Muscle layer of colon (tissue), 2 donors: ENCODE results near the gene DPEP2.

ENCODE experiments used
- H3K27ac ChIP-seq: one replicate; pipeline ENCODE4 v1.7.0; 2013; ENCODE audit warnings: low read depth, mild to moderate bottlenecking, low read length, moderate library complexity
- H3K27me3 ChIP-seq, 2 donors: one replicate each; pipeline ENCODE4 v1.7.0; 2013; ENCODE audit warnings: low read length in 2 of 2, mild to moderate bottlenecking in 2 of 2; ENCODE audit not compliant: insufficient read depth in 2 of 2, control insufficient read depth in 1 of 2
- H3K36me3 ChIP-seq: one replicate; pipeline ENCODE4 v1.7.0; 2013; ENCODE audit warnings: mild to moderate bottlenecking, low read length; ENCODE audit not compliant: insufficient read depth
- H3K4me1 ChIP-seq: one replicate; pipeline ENCODE4 v1.7.0; 2013; ENCODE audit warnings: mild to moderate bottlenecking, low read length; ENCODE audit not compliant: insufficient read depth
- H3K4me3 ChIP-seq, 2 donors: one replicate each; pipeline ENCODE4 v1.7.0; 2013; ENCODE audit warnings: low read length in 2 of 2, low read depth in 1 of 2, mild to moderate bottlenecking in 1 of 2, moderate library complexity in 1 of 2
- H3K9ac ChIP-seq: one replicate; pipeline ENCODE4 v1.7.0; 2013; ENCODE audit warnings: low read length
- H3K9me3 ChIP-seq: one replicate; pipeline ENCODE4 v1.7.0; 2013; ENCODE audit warnings: mild to moderate bottlenecking, low read length
- donor health status: abdominal sarcoma.
- donor health status: Adenocarcinoma of cecum.

The DPEP2 gene

GRCh38 chr16:67971111-67971510 is 28.2 kb downstream of the DPEP2 start:
- H3K9ac ChIP-seq: no peak overlapping the region
- H3K9me3 ChIP-seq: no peaks in the 10 kb centered on the region
- H3K36me3 ChIP-seq: no peaks in the 10 kb centered on the region
- H3K4me3 ChIP-seq: no peak overlapping the region
- no peaks in the 10 kb centered on the region for H3K27me3 ChIP-seq
- H3K27ac ChIP-seq: no peak overlapping the region
- H3K4me1 ChIP-seq: peaks cover 13% of the 10 kb centered on the region

GRCh38 chr16:67969254-67970039 is 29.8 kb downstream of the DPEP2 start:
- Histone ChIP-seq H3K9ac (peak overlapping the region; percentile 78), H3K27ac (peak overlapping the region; percentile 96), H3K36me3 (no peaks in the 10 kb centered on the region), H3K4me1 (peaks cover 30% of the 10 kb centered on the region), H3K4me3 (peak overlapping the region; percentile 89 to 97), H3K9me3 (no peaks in the 10 kb centered on the region), H3K27me3 (no peaks in the 10 kb centered on the region)

GRCh38 chr16:67968400-67969253 is 30.7 kb downstream of the DPEP2 start, which contains the start of gene SLC12A4:
SLC12A4 (minus strand) TSS chr16:67968637; CDS start chr16:67968553, 84 bp downstream.
- peak within 1 kb of the TSS; percentile 98 for H3K9ac ChIP-seq
- peaks cover 38% of the 10 kb centered on the region for H3K4me1 ChIP-seq
- peak within 1 kb of the TSS; percentile 97 to 98 for H3K4me3 ChIP-seq
- no peaks in the 10 kb centered on the region for H3K9me3 ChIP-seq
- no peaks in the 10 kb centered on the region for H3K36me3 ChIP-seq
- no peaks in the 10 kb centered on the region for H3K27me3 ChIP-seq
- peak within 1 kb of the TSS; percentile 96 for H3K27ac ChIP-seq

GRCh38 chr16:67967958-67968399 is 31.3 kb downstream of the DPEP2 start:
- H3K27me3 ChIP-seq: no peaks in the 10 kb centered on the region
- peaks cover 5% of the 10 kb centered on the region for H3K36me3 ChIP-seq
- H3K9me3 ChIP-seq: no peaks in the 10 kb centered on the region
- H3K4me1 ChIP-seq: peaks cover 45% of the 10 kb centered on the region
- H3K4me3 ChIP-seq: peak overlapping the region; percentile 97 to 98
- peak overlapping the region; percentile 87 for H3K27ac ChIP-seq
- peak overlapping the region; percentile 98 for H3K9ac ChIP-seq

GRCh38 chr16:67967183-67967957 is 31.9 kb downstream of the DPEP2 start:
- H3K27ac ChIP-seq: peak overlapping the region; percentile 87
- peak overlapping the region; percentile 98 for H3K9ac ChIP-seq
- H3K4me1 ChIP-seq: peaks cover 46% of the 10 kb centered on the region
- H3K36me3 ChIP-seq: peaks cover 11% of the 10 kb centered on the region
- H3K9me3 ChIP-seq: no peaks in the 10 kb centered on the region
- peak overlapping the region; percentile 97 to 98 for H3K4me3 ChIP-seq
- H3K27me3 ChIP-seq: no peaks in the 10 kb centered on the region

- Histone ChIP-seq H3K27me3 (no peaks in the 10 kb centered on the region), H3K9ac (peak overlapping the region; percentile 98)
These were observed 32.6 kb downstream of the DPEP2 start for GRCh38 chr16:67966549-67967182.

GRCh38 chr16:67965668-67966548 is 33.4 kb downstream of the DPEP2 start:
- H3K4me3 ChIP-seq: peak overlapping the region; percentile 52 to 98
- peaks cover 25% of the 10 kb centered on the region for H3K36me3 ChIP-seq
- H3K4me1 ChIP-seq: peaks cover 46% of the 10 kb centered on the region
- peak overlapping the region; percentile 98 for H3K9ac ChIP-seq
- H3K9me3 ChIP-seq: no peaks in the 10 kb centered on the region
- H3K27me3 ChIP-seq: no peaks in the 10 kb centered on the region
- peak overlapping the region; percentile 87 for H3K27ac ChIP-seq

More at GRCh38 chr16:67966549-67967182, 32.6 kb downstream of the DPEP2 start:
- peaks cover 46% of the 10 kb centered on the region for H3K4me1 ChIP-seq
- H3K9me3 ChIP-seq: no peaks in the 10 kb centered on the region
- H3K4me3 ChIP-seq: peak overlapping the region; percentile 52 to 98
- H3K27ac ChIP-seq: peak overlapping the region; percentile 87
- peaks cover 18% of the 10 kb centered on the region for H3K36me3 ChIP-seq

- no peak overlapping the region for H3K9ac ChIP-seq
- H3K9me3 ChIP-seq: no peaks in the 10 kb centered on the region
- H3K27ac ChIP-seq: peak overlapping the region; percentile 48
- H3K36me3 ChIP-seq: peaks cover 38% of the 10 kb centered on the region
- H3K4me1 ChIP-seq: peaks cover 46% of the 10 kb centered on the region
- H3K27me3 ChIP-seq: no peaks in the 10 kb centered on the region
- H3K4me3 ChIP-seq: no peak overlapping the region
These were observed 34.7 kb downstream of the DPEP2 start for GRCh38 chr16:67964477-67965131.

GRCh38 chr16:67963662-67964321 is 35.5 kb downstream of the DPEP2 start:
- Histone ChIP-seq H3K4me3 (peak overlapping the region; percentile 1 to 34), H3K27me3 (no peaks in the 10 kb centered on the region), H3K36me3 (peaks cover 46% of the 10 kb centered on the region), H3K27ac (peak overlapping the region; percentile 48), H3K9me3 (no peaks in the 10 kb centered on the region), H3K4me1 (peaks cover 54% of the 10 kb centered on the region), H3K9ac (no peak overlapping the region)
